H9 (cell line): ENCODE measurements around the gene ANKRD23. TPM values are rescaled to one million over a fixed set of nuclear protein-coding genes. Genes with fewer than 3 reads are reported as not detected.
A peak's percentile ranks its signal among the peaks of the same experiment; 100 is the strongest.

Experiments used
- DNase-seq: peaks from one replicate; pipeline ENCODE4 v3.0.0-alpha.2; 2017
- H2AFZ ChIP-seq: one replicate; pipeline ENCODE4 v1.6.1; 2013; ENCODE audit warnings: mild to moderate bottlenecking, low read length, control low read depth, moderate library complexity
- H2AK5ac ChIP-seq: 2 replicates; pipeline ENCODE4 v1.6.1; 2013; ENCODE audit warnings: low read length, control low read depth, mixed read lengths; ENCODE audit not compliant: insufficient read length
- H2BK120ac ChIP-seq: one replicate; pipeline ENCODE4 v1.6.1; 2013; ENCODE audit warnings: low read depth, mild to moderate bottlenecking, low read length, control low read depth, inconsistent platforms; ENCODE audit not compliant: poor library complexity, severe bottlenecking
- H2BK12ac ChIP-seq: 2 replicates; pipeline ENCODE4 v1.6.1; 2013; ENCODE audit warnings: low read length, control low read depth, mixed read lengths, low read depth; ENCODE audit not compliant: insufficient read length
- H2BK15ac ChIP-seq: 2 replicates; pipeline ENCODE4 v1.6.1; 2013; ENCODE audit warnings: low read depth, low read length, control low read depth
- H2BK20ac ChIP-seq: one replicate; pipeline ENCODE4 v1.6.1; 2013; ENCODE audit warnings: low read depth, mild to moderate bottlenecking, low read length, control low read depth, inconsistent platforms; ENCODE audit not compliant: poor library complexity, severe bottlenecking
- H2BK5ac ChIP-seq: 2 replicates; pipeline ENCODE4 v1.6.1; 2013; ENCODE audit warnings: low read length, control low read depth, mixed read lengths; ENCODE audit not compliant: insufficient read length
- H3K14ac ChIP-seq: 2 replicates; pipeline ENCODE4 v1.6.1; 2013; ENCODE audit warnings: low read length, control low read depth; ENCODE audit not compliant: insufficient read depth
- H3K18ac ChIP-seq: 2 replicates; pipeline ENCODE4 v1.6.1; 2013; ENCODE audit warnings: low read depth, mild to moderate bottlenecking, mixed read lengths, low read length, control low read depth; ENCODE audit not compliant: insufficient read length
- H3K23ac ChIP-seq: 2 replicates; pipeline ENCODE4 v1.6.1; 2013; ENCODE audit warnings: low read length, control low read depth, mixed read lengths, low read depth; ENCODE audit not compliant: insufficient read length
- H3K23me2 ChIP-seq: 2 replicates; pipeline ENCODE4 v1.6.1; 2013; ENCODE audit warnings: low read depth, mild to moderate bottlenecking, mixed read lengths, low read length, control low read depth; ENCODE audit not compliant: insufficient read length, poor library complexity, severe bottlenecking
- H3K27ac ChIP-seq: 2 replicates; pipeline ENCODE4 v1.5.1; 2013; ENCODE audit warnings: low read length, control low read depth, mixed read lengths, low read depth; ENCODE audit not compliant: insufficient read length
- H3K27me3 ChIP-seq: 2 replicates; pipeline ENCODE4 v1.6.1; 2013; ENCODE audit warnings: low read length, control low read depth, inconsistent platforms; ENCODE audit not compliant: insufficient read depth
- H3K4ac ChIP-seq: 2 replicates; pipeline ENCODE4 v1.6.1; 2013; ENCODE audit warnings: low read depth, mild to moderate bottlenecking, control low read depth, inconsistent platforms, low read length, moderate library complexity
- H3K4me1 ChIP-seq: 2 replicates; pipeline ENCODE4 v1.6.1; 2013; ENCODE audit warnings: low read length, control low read depth, inconsistent platforms; ENCODE audit not compliant: insufficient read depth
- H3K4me2 ChIP-seq: 2 replicates; pipeline ENCODE4 v1.6.1; 2013; ENCODE audit warnings: low read length, control low read depth, mixed read lengths; ENCODE audit not compliant: insufficient read length, insufficient read depth
- H3K56ac ChIP-seq: 2 replicates; pipeline ENCODE4 v1.6.1; 2013; ENCODE audit warnings: low read depth, mild to moderate bottlenecking, mixed read lengths, low read length, control low read depth; ENCODE audit not compliant: insufficient read length
- H3K79me1 ChIP-seq: 2 replicates; pipeline ENCODE4 v1.6.1; 2013; ENCODE audit warnings: low read depth, mild to moderate bottlenecking, moderate library complexity, low read length, control low read depth, inconsistent platforms; ENCODE audit not compliant: insufficient read depth, poor library complexity, severe bottlenecking
- H3K79me2 ChIP-seq: 2 replicates; pipeline ENCODE4 v1.6.1; 2013; ENCODE audit warnings: low read length, control low read depth, inconsistent platforms; ENCODE audit not compliant: insufficient read depth
- H3K9ac ChIP-seq: 2 replicates; pipeline ENCODE4 v1.6.1; 2013; ENCODE audit warnings: low read length, control low read depth, mixed read lengths; ENCODE audit not compliant: insufficient read length; ENCODE audit errors: extremely low read depth
- H3K9me3 ChIP-seq: one replicate; pipeline ENCODE4 v1.6.1; 2013; ENCODE audit warnings: low read depth, low read length, inconsistent platforms; ENCODE audit not compliant: control insufficient read depth
- H3T11ph ChIP-seq: one replicate; pipeline ENCODE4 v1.6.1; 2013; ENCODE audit warnings: mild to moderate bottlenecking, low read length, control low read depth, inconsistent platforms
- H4K20me1 ChIP-seq: one replicate; pipeline ENCODE4 v1.6.1; 2013; ENCODE audit not compliant: control insufficient read depth, insufficient read length, insufficient read depth
- H4K5ac ChIP-seq: 2 replicates; pipeline ENCODE4 v1.6.1; 2013; ENCODE audit warnings: low read depth, mild to moderate bottlenecking, mixed read lengths, low read length, control low read depth; ENCODE audit not compliant: insufficient read length
- H4K8ac ChIP-seq: replicated peaks from 2 replicates; pipeline ENCODE4 v1.6.1; 2013; ENCODE audit warnings: low read length, control low read depth, mixed read lengths, low read depth; ENCODE audit not compliant: insufficient read length
- H4K91ac ChIP-seq: 2 replicates; pipeline ENCODE4 v1.6.1; 2013; ENCODE audit warnings: low read depth, mild to moderate bottlenecking, moderate library complexity, mixed read lengths, low read length, control low read depth; ENCODE audit not compliant: insufficient read length
- H3K27ac Mint-ChIP-seq, 3 experiments: 2 replicates in 2 of 3; 3 replicates in 1 of 3; pipeline ENCODE4 v1.8.0; 2020 to 2021; ENCODE audit warnings: mixed read lengths in 3 of 3, mild to moderate bottlenecking in 1 of 3, moderate library complexity in 1 of 3
- H3K27me3 Mint-ChIP-seq: 2 replicates; pipeline ENCODE4 v1.8.0; 2021; ENCODE audit warnings: low read depth, mild to moderate bottlenecking, moderate library complexity, mixed read lengths
- H3K36me3 Mint-ChIP-seq, 3 experiments: 2 replicates in 2 of 3; 3 replicates in 1 of 3; pipeline ENCODE4 v1.8.0; 2020 to 2021; ENCODE audit warnings: low read depth in 3 of 3, mixed read lengths in 3 of 3; ENCODE audit not compliant: insufficient read depth in 1 of 3
- H3K4me1 Mint-ChIP-seq, 2 experiments: 2 replicates each; pipeline ENCODE4 v1.8.0; 2020; ENCODE audit warnings: mixed read lengths in 2 of 2
- H3K4me3 Mint-ChIP-seq, 2 experiments: 2 replicates in 1 of 2; 3 replicates in 1 of 2; pipeline ENCODE4 v1.8.0; 2020 to 2021; ENCODE audit warnings: mild to moderate bottlenecking in 2 of 2, mixed read lengths in 2 of 2, moderate library complexity in 1 of 2
- H3K9me3 Mint-ChIP-seq, 2 experiments: 2 replicates in 1 of 2; 3 replicates in 1 of 2; pipeline ENCODE4 v1.8.0; 2020; ENCODE audit warnings: mild to moderate bottlenecking in 2 of 2, mixed read lengths in 2 of 2, moderate library complexity in 1 of 2
- CTCF ChIP-seq: fragments of 200-600 bp; sonication (generic); conservative IDR thresholded peaks from 3 replicates; pipeline ENCODE4 v1.8.0; 2021; ENCODE audit warnings: antibody characterized with exemption, mild to moderate bottlenecking
- WGBS: extraction: QIAGEN DNeasy Blood & Tissue Kit; methylation state at CpG from one replicate; pipeline ENCODE4 v1.1.7; 2013; ENCODE audit warnings: missing lambda C conversion rate, low lambda C conversion rate, mixed read lengths; ENCODE audit not compliant: insufficient read length; ENCODE audit errors: extremely low coverage; 5-methylcytosine and 5-hydroxymethylcytosine counted together
- total RNA-seq: library from RNA; stranded (reverse); gene quantifications from 2 replicates; pipeline ENCODE4 v1.2.1, GENCODE V29; 2021

The ANKRD23 gene
- total RNA-seq, 1 experiment from 2014 or later: 2.4 TPM

- Histone ChIP-seq H2BK12ac (no peak overlapping the region), H3K4ac (no peak overlapping the region), H3T11ph (no peak overlapping the region), H4K20me1 (no peaks in the 10 kb centered on the region), H2AFZ (no peak overlapping the region), H2BK5ac (no peak overlapping the region), H3K27me3 (no peaks in the 10 kb centered on the region; the same call in 1 of the 2 replicates), H3K23me2 (no peaks in the 10 kb centered on the region), H2BK20ac (no peak overlapping the region), H3K9ac (no peak overlapping the region), H3K9me3 (no peaks in the 10 kb centered on the region), H3K79me1 (no peaks in the 10 kb centered on the region), H3K18ac (no peak overlapping the region), H3K4me2 (peak overlapping the region; percentile 24), H3K14ac (peak overlapping the region; percentile 62), H4K5ac (no peak overlapping the region), H4K91ac (no peak overlapping the region), H2AK5ac (no peak overlapping the region), H3K23ac (no peak overlapping the region), H2BK120ac (no peak overlapping the region), H4K8ac (no peak overlapping the region), H3K27ac (no peak overlapping the region), H2BK15ac (no peak overlapping the region), H3K79me2 (no peaks in the 10 kb centered on the region), H3K4me1 (peaks cover 3% of the 10 kb centered on the region; the same call in 1 of the 2 replicates), H3K56ac (no peak overlapping the region)
- Mint-ChIP-seq H3K9me3 (no peaks in the 10 kb centered on the region), H3K27ac (peak overlapping the region; percentile 87 to 92 (median 90); a peak in 5 of 7 replicates), H3K36me3 (no peaks in the 10 kb centered on the region), H3K4me3 (peak overlapping the region; percentile 34 to 52), H3K4me1 (peaks cover 46 to 47% of the 10 kb centered on the region in 2 experiments), H3K27me3 (peaks cover 4% of the 10 kb centered on the region)
- DNase-seq: peak; percentile 77
- TF ChIP-seq CTCF: no peak
- no CpG with 5 or more reads among the region's 10 CpGs for WGBS
Measured at GRCh38 chr2:96881349-96882195, 37.8 kb upstream of the ANKRD23 start.
